ENCODE data around the gene EEFSEC.

Gene EEFSEC

DNA sequence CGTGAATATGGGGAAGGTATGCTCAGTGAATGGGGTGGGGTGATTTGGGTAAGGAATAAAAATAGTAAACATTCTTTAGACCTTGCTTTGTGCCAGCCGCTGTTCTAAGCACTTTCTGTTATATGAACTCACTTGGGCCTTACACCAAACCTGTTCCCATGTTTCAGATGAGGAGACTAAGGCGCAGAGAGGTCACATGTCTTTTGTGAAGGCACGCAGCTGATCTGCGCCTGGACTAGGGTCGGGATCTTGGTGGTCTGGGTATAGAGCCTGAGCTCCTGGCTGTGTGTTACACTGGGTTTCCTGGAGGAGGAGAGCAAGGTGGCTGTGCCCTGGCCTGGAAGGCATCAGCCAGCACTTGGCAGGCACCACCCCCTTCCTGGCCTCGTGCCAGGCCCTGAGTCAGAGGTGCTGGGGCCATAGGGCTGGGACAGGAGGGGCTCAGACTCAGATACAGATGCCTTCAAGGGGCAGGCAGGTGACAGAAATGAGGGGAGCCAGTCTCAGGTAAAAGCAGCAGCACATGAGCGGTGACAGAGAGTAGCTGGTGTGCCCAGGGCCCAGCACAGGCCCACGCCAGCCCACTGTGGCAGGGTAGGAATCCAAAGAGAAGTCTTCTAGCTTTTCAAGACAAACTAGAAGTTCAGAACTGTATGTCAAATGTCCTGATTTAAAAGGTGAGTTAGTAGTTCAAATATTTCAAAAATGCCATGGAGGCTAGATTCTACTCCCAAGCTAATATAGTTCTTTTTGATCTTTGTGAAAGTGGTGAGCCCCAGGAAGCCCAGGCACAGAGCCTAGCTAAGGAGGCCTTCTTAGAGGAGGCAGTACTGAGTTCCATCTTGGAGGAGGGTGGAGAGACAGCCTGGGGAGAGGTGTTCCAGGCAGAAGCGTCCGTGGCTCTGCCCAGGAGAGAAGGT is 230.3 kb downstream of the EEFSEC start:
- DNase-seq (ENCODE audit: low read depth in 1 of 2, low spot score in 1 of 2) = peak in 1 of 2 donors; percentile 31

DNA sequence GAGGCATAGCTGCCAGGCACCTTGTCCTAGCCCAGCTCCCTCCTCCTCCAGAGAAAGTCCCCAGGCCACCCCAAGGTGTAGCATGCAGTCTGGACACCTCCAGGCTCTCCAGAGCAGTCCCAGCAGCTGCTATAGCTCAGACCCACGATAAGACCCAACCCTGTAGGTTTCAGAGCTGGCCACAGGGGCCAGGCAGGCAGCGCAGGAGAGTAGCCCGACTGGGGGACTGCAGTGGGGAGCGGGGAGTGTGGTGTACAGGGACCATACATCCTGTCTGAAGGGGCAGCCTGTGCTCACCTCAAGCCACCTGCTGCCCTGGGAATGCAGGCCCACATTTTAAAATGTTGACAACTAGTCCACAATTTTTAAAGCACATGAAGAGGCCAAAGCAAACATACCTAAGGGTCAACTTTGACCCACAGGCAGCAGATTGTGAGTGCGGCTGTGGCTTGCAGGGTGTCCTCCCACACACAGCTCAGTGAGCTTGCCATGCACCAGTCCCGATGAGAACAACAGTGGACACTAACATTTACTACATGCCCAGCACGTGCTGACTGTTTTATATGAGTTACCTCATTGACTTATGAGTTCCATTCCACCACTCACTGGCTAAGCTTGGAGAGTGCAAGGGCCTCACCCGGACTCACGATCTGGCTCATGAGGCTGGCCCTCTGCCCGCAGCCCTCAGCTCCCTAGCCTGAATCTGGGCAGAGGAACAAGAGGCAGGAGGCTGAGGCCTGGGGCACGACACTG is 232.0 kb downstream of the EEFSEC start:
- DNase-seq (ENCODE audit: low read depth in 1 of 2, low spot score in 1 of 2) = no peak

DNA sequence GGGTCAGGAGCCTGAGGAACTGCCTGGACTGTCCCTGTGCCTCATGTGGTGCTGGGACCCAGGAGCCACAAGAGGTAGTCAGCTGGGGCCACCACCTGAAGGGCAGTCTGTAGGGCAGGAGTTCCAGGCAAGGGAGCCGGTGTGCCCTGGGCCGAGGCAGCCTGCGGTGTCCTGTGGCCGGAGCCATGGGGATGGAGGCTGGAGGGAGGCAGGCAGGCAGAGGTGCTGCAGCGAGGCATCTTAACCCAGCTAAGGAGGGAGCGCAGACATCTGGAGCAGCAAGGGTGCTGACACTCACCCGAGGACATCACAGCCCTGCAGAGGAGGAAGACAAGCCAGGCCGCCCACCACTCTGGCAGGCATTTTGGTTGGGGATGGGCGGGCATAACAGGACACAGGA is 235.7 kb downstream of the EEFSEC start:
- DNase-seq (ENCODE audit: low read depth in 1 of 2, low spot score in 1 of 2) = no peak

DNA sequence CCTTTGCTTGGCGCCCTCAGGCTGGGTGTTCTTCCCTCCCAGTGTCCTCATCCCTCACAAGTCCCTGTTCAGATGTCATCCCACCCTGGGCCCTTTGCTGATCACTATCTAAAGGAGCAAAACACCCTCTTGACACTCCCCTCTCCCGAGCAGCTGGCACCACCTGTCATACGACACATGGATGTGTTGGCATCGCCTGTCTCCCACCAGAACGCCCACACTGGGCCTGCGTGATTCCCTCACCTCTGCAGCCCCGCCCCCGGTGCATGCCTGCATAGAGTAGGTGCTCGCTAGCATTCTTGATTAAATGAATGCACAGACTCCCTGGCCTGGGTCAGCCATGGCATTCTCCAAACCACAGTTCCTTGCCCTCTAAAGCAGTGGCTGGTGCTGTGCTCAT is 237.6 kb downstream of the EEFSEC start:
- no peak for DNase-seq (ENCODE audit: low read depth in 1 of 2, low spot score in 1 of 2)

DNA sequence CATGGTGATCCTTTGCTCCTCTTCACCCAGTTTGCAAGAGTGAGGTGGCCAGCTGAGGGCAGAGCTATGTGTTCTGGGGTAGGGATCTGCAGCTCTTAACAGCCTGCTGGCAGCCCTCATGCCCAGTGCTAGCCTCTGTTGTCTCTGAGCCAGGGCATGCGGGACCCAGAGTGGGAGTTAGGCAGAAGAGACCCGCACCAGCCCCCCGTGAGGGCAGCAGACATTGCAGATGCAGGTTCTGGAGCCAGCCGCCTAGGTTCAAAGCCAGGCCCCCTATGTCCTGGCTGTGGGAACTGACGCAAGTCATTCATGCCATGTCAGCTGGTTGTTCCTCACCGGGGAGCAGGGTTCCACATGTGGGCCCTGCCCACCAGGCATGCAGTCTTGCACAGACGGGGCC is 238.7 kb downstream of the EEFSEC start:
- no peak for DNase-seq (ENCODE audit: low read depth in 1 of 2, low spot score in 1 of 2)

DNA sequence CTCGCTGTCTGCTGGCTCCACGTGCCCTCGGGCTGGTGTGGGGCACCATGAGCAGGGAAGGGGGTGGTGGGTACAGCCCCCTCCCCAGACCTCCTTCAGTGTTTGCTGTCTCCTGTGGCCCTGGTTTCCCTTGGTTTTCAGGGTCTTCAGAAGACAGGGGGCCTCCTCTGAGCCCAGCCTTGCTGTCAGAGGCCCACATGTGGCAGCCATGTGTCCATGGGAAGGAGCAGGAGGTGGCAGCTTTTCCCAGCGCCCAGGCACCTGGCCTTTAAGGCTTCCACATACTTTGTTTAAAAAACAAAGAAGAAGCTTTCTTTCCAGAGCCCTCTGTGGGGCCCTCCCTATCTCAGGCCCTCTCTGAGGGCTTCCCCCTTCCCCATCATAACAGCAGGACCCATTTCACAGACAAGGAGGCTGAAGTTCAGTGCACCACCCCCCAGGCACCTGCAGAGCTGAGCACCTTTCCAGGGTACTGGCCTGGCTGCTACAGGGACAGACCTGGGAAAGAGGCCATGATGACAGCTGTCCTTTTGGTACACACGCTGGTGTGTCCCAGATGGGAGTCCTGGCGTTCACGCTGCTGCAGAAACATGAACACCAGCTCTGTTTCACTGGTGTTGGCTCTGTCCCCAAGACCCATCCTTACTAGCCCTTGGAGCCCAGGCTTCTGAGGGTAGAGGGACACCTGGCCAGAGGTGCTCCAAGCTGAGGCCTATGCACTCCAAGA is 239.7 kb downstream of the EEFSEC start:
- no peak for DNase-seq (ENCODE audit: low read depth in 1 of 2, low spot score in 1 of 2)

DNA sequence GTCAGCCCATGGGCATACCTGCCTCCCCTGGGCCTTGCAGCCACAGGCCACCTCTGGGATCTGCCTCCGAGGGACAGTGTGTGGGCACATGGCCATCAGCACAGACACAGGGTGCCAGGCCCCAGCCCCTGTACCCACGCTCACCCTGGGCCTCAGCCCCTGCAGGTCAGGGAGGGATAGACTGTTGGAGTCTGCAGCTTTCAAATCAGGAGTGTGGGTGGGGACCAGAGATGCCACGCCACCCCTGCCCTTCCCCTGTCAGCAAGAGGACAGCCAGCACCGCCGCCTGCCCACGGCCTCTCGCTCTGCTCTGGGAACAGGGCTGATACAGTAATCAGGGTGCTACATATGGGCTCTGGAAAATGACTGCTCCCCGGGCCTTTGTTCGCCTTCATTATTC is 240.8 kb downstream of the EEFSEC start:
- DNase-seq (ENCODE audit: low read depth in 1 of 2, low spot score in 1 of 2) = no peak

DNA sequence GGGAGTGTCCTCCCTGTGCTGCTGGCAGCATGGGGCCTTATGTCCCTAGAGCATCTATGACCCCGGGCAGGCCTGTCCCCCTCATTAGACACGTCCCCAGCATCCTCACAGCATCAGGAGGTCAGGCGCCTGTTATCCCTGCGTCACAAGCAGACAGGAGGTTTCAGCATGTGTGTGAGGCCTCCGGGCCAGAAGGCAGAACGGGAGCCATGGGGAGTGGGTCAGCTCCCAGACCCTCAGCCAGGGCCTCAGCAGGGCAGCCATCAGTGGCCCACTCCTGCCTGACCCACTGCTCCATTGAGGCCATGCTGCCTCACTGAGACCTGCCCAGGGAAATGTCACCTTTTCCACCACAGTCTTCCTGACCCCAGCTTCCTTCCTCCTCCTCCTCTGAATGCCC is 241.8 kb downstream of the EEFSEC start:
- no peak for DNase-seq (ENCODE audit: low read depth in 1 of 2, low spot score in 1 of 2)

DNA sequence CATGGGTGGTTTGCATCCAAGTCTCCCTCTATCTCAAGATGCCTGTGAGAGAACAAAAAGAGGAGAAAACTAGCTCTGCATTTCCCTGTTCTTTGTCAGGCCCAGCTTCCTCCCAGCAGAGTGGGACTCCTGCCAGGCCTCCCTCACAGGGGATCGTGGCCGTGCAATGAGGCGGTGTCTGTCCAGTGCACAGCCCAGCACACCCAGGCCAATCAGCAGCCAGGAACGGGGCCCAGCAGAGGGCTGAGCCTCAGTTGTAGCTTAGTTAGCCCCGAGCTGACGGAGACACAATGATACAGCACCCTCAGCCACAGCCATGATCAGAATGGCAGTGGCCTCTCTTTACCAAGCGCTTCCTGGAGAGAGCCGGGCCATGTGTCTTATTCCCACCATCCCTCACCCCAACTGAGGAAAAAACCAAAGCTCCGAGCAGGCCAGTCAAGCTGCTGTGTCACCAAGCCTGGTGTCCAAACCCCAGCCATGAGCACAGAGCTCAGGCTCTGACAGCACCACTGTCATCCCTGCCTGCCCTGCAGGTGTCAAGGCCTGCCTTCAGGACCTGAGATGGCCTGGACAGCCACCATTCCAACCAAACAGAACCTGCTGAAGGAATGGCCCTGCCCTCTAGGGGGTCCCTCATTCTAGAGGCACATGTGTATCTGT is 242.3 kb downstream of the EEFSEC start:
- DNase-seq (ENCODE audit: low read depth in 1 of 2, low spot score in 1 of 2) = no peak

DNA sequence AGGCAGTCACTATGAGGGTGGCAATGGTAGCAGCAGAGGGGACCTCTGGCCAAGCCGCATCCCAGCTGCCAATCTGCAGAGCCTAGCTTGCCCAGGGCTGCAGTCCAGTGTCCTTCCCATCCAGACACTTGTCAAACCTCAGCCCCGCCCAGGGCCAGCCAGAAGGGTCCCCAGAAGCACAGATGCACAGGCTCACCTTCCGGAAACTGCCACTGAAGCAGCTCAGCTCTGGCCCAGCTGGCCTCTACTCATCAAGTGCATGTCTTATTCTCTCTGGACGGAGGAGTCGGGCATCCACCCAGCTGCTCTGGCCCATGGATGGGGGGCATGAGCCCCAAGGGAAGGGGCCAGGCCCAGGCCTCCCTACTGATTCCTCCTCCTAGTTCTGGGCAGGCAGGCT is 244.2 kb downstream of the EEFSEC start:
- no peak for DNase-seq (ENCODE audit: low read depth in 1 of 2, low spot score in 1 of 2)

DNA sequence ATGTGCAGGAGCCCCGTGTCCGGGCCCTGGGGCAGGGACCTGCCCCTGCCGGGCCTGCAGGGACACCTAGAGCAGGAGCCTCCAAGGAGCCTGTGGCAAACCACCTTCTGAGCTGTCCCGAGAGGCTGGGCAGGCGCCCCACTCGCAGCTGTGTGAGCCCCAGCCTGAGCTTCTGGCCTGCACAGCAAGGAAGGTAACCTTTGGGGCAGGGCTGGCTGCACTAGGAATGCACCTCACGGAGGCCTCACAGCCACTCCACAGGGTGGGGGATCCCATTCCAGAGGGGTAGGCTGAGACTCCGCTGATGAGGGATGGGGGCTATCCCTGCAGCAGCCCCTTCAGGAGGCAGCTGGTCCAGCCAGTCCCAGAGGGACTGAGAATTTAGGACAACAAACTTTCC is 245.3 kb downstream of the EEFSEC start:
- DNase-seq (ENCODE audit: low read depth in 1 of 2, low spot score in 1 of 2) = no peak

DNA sequence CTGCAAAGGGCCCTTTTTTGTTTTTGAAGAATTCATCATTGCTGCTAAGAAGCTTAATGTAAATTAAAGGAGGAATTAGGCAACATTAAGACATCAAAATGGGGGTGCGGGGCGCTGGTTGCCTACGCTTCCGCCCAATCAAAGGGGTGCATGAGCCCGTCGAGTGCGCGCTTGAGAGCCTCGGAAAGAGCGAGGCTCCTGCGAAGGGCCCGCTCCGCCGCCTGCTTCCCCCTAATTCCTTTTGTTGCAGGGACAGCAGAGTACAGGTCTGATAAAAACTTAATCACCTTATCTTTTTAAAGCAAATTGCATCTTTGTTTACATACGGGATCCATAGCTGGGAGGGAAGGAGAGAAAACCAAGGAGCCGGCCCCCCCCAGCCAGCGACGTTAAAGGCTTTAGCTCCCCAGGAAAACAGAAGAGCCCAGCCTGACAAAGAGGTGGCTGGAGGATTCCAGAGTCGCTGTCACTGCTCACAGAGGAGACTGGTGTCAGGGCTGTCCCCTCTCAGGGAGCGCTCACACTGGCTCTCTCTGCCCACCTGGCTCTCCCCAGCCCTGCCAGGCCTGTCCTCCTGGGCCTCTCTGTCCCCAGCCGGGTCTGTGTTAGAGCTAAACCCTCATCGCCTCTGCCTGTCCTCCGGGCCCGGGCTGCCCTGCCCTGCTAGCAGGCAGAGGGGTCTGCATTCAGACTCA is 246.1 kb downstream of the EEFSEC start:
- no peak for DNase-seq (ENCODE audit: low read depth in 1 of 2, low spot score in 1 of 2)

DNA sequence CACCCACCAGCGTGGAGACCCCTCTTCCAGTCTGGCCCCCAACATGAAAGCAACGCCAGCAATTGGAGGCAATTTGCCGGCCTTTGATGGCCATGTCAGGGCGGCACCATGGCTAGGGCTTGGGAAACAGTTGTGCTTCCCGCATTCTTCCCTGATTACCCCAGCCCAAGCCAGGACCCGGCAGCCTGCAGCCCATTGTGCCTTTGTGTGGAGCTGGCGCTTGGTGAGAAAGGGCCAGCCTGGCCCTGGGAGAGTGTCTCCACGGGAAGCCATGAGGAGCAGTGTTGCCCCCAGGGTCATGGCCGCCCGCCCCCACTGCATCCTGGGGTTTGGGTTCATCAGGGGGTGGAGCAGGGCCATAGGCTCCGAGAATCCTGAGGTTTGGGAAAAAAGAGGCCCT is 247.4 kb downstream of the EEFSEC start:
- no peak for DNase-seq (ENCODE audit: low read depth in 1 of 2, low spot score in 1 of 2)

DNA sequence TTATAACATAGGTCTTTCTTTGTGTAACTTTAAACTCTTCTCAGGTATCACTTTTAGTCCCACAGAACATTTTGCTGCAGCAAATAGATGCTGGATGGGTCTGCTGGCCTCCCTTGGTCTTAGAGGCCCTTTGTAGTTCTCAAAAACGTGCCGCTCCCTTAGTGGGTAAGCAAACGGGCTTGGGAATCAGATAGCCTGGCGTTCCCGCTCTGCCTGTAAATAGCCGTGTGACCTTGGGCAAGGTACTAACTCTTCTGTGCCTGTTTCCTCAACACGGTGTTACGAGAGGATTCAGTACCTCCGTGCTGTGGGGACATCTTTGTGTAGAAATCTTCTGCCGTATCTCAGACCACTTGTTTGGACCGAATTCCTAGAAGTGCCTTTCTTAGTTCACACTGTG is 249.0 kb downstream of the EEFSEC start:
- DNase-seq (ENCODE audit: low read depth in 1 of 2, low spot score in 1 of 2) = no peak

DNA sequence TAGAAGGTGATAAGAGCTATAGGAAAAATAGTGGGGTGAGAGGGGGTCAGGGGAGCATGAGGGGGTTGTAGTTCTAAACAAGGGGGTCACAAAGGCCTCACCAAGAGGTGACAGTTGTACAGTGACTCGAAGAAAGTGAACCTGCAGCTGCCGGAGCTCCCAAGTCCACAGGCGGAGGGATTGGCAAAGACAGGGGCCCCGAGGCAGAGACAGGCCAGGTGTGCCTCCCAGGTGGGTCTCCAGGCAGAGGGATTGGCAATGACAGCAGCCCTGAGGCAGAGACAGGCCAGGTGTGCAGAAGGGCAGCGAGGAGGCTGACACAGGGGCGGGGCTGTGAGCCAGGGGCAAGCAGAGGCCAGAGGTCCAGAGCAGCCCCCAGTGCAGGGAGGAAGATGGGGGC is 249.7 kb downstream of the EEFSEC start:
- DNase-seq (ENCODE audit: low read depth in 1 of 2, low spot score in 1 of 2) = no peak

DNA sequence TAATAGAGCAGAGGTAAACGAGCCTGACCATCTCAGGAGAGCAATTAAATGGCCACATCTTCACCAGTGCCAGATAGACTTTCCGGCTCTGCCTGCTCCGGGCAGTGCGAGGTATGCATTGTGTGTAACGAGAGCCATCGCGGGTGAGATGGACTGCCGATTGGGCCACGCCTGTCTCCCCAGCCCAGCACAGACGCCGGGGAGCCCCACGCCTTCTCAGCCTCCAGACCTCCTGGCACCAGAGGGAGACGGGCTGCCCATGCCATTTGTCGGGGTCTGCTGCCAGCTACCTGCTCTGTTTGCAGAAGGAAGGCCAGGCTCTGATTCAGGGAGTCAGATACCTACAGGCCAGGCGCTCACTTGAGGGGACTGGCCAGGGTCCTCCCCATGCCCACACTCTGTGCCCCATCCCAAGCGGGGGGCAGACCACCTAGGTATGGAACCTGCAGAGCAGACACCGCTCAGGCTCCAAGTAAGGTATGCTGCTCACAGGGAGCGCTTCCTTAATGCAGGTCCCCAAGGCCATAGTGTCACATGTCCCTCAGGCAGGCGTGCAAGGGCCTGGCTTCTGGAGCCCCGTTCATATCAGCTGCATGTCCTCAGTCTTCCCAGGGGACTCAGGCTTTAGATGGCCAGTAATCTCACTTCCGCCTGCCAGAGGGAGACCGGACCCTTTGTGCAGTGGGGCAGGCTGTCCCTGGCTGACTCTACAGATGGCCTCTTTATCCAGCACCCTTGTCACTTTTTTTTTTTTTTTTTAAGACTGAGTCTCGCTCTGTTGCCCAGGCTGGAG is 251.2 kb downstream of the EEFSEC start:
- no peak for DNase-seq (ENCODE audit: low read depth in 1 of 2, low spot score in 1 of 2)

DNA sequence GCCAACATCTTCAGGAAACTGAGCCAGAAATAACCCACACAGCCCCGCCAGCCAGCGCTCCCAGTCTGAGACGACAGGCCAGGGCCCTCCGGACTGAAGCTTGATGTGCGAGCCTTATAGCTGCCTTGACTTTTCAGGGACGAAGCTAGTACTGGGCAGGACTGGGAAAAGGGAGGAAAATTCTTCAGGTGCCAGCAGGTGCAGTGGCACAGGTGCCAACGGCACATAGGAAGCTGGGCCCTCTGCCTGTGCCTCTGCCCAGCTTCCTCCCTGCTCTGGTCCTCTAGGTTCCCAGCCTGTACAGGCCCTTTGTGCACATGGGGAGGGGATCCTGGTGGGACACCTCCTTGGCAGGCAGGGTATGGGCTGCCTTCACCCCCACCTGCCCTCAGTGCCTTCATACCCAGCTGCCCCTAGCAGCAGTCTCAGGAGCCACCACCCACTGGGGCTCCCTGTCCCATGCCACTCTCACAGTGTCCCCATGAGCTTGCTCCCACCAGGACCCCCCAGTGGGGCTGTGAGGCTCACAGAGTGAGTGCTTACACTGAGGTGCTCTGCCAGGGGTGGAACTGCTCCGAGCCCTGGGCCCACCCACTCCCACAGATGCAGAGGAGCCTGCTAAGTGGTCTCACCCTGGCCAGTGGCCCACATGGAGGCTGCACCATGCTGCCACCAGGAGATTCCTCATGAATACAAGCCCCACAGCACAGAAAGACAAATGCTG is 252.4 kb downstream of the EEFSEC start:
- DNase-seq (ENCODE audit: low read depth in 1 of 2, low spot score in 1 of 2) = no peak

DNA sequence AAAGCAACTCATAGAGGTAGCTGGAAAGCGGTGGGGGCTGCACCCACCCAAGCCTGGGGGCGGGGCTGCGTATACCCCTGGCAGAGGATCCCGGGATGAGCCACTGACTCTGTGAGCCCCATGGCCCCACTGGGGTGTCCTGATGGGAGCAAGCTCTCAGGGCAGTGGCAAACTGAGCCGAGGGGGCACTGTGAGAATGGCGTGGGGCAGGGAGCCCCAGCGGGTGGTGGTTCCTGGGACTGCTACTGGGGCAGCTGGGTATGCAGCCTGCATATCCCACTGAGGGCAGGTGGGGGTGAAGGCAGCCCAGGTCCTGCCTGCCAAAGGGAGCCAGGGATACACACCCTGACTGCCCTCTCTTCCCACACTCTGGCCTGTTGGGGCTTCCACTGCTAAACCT is 254.0 kb downstream of the EEFSEC start:
- DNase-seq (ENCODE audit: low read depth in 1 of 2, low spot score in 1 of 2) = no peak

DNA sequence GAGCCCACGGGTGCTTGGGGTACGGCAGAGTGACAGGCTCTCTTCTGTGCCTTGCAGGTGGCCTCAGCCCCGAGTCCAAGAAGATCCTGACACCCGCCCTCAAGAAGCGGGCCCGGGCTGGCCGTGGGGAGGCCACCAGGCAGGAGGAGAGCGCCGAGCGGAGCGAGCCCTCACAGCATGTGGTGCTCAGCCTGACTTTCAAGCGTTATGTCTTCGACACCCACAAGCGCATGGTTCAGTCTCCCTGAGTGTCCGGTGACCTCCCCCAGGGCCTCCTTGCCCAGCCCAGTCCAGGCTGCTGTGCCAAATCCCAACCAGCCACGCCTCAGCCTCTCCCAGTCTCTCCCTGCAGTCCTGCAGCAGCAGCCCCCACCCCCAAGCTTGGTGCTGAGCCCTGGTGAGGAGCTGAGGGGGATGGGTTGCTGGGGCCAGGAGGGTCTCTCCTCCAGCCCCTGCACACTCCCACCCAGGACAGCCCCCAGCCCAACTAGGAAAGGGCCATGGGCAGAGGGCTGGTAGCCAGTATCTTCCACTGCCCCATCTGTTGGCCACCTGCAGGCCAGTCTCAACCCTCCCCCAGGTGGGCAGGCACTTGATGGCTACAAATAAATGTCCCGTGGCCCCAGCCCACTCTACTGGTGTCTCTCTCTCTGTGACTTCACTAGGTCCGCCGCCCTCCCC is 254.9 kb downstream of the EEFSEC start:
- DNase-seq (ENCODE audit: low read depth in 1 of 2, low spot score in 1 of 2) = no peak

Data from stimulated activated CD4-positive, alpha-beta T cell treated with anti-CD3 and anti-CD28 coated beads, Interleukin-15, amount 100 ng/mL, for 1 hour (primary cell).